ENCODE data around the gene MED26. TPM values are rescaled to one million over a fixed set of nuclear protein-coding genes. Genes with fewer than 3 reads are reported as not detected.
A peak's percentile ranks its signal among the peaks of the same experiment; 100 is the strongest.

Gene MED26
- total RNA-seq, 2 donors from 2014 or later, result 13.5 to 29.9 TPM

DNA sequence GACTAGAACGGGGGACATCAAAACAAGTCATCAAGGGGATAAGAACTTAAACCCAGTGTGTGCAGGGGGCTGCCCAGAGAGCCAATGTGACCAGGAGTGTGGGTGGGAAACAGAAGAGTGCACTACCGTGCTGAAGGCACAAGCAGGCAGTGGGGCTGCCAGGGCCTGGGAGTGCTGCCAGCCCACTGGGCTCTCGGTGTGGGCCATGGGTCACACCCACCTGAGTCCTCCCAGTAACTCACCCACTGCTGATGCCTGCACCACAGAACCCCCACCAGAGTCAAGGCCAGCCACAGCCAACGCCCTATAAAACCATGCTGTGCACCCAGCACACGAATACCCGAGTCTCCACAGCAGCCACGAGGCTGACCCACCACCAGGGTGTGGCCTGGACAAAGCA lies 8.5 kb downstream of the MED26 start:
- H3K4me1 ChIP-seq (replicated peaks), result peaks cover 3% of the 10 kb centered on the region
- TF ChIP-seq POLR2AphosphoS5 (IDR thresholded peaks at IDR 0.05) (no peak), POLR2A (IDR thresholded peaks at IDR 0.05) (no peak)
- TF ChIP-seq, protein P1, sequence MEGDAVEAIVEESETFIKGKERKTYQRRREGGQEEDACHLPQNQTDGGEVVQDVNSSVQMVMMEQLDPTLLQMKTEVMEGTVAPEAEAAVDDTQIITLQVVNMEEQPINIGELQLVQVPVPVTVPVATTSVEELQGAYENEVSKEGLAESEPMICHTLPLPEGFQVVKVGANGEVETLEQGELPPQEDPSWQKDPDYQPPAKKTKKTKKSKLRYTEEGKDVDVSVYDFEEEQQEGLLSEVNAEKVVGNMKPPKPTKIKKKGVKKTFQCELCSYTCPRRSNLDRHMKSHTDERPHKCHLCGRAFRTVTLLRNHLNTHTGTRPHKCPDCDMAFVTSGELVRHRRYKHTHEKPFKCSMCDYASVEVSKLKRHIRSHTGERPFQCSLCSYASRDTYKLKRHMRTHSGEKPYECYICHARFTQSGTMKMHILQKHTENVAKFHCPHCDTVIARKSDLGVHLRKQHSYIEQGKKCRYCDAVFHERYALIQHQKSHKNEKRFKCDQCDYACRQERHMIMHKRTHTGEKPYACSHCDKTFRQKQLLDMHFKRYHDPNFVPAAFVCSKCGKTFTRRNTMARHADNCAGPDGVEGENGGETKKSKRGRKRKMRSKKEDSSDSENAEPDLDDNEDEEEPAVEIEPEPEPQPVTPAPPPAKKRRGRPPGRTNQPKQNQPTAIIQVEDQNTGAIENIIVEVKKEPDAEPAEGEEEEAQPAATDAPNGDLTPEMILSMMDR (IDR thresholded peaks at IDR 0.05), result no peak
- H3K36me3 ChIP-seq, result no peaks in the 10 kb centered on the region
- H3K4me3 ChIP-seq, result no peak overlapping the region
- H3K27me3 ChIP-seq (replicated peaks; ENCODE audit: insufficient read depth), result no peaks in the 10 kb centered on the region
- H3K9me3 ChIP-seq, result no peaks in the 10 kb centered on the region
- 41% methylated on average over 6 of the region's 7 CpGs for WGBS
- no peak for DNase-seq (ENCODE audit: low spot score)
- intact Hi-C loops (cut with DNase I), result no loop called here
- H3K27ac ChIP-seq, result no peak overlapping the region

DNA sequence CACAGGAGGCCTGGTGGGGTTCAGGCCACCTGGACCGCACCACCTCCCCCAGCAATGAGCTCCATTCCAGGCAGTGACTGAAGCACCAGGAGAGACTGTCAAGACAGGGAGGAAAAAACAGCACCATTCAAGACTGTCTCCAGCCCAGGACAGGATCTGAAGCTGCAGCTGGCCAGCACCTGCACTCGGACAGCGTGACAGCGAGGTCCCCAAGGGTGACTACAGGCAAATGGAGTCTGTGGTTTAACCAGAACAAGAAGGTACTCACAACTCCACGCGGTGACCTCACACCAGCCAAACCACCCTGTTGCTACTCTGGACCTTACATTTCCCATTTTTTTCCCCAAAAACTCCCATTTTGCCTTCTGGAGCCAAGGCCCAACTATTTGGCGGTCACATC lies 9.8 kb downstream of the MED26 start:
- Histone ChIP-seq H3K27me3 (replicated peaks; ENCODE audit: insufficient read depth) (no peaks in the 10 kb centered on the region), H3K9me3 (no peaks in the 10 kb centered on the region), H3K27ac (no peak overlapping the region), H3K4me1 (replicated peaks) (peaks cover 7% of the 10 kb centered on the region), H3K4me3 (no peak overlapping the region), H3K36me3 (no peaks in the 10 kb centered on the region)
- intact Hi-C loops (cut with DNase I), result no loop called here
- no peak for DNase-seq (ENCODE audit: low spot score)
- TF ChIP-seq POLR2A (IDR thresholded peaks at IDR 0.05), result no peak
- TF ChIP-seq, protein P1 (IDR thresholded peaks at IDR 0.05), result no peak
- TF ChIP-seq POLR2AphosphoS5 (IDR thresholded peaks at IDR 0.05), result no peak
- WGBS, result 96% methylated on average over 7 of the region's 7 CpGs

DNA sequence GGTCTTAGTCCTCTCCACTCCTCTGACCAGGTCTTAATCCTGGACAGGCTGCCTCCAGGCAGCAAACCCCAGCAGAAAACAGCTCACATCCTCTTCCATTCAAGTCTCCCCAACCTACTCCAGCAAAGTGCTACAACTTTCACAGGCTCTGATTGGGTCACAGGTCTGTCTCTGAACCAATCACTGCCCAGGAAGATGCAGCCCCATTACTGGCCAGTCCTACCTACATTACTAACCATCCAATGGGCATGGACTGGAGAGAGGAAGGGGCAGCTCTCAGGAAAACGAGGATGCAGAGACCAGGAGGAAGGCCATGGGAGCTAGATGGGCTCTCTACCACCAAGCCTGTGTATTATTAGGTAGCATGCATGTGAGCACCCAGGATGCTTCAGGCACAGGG lies 12.2 kb downstream of the MED26 start:
- WGBS, result 44% methylated on average over 1 of the region's 1 CpG
- DNase-seq (ENCODE audit: low spot score), result no peak
- H3K4me1 ChIP-seq (replicated peaks), result peaks cover 18% of the 10 kb centered on the region
- H3K36me3 ChIP-seq, result no peaks in the 10 kb centered on the region
- no peaks in the 10 kb centered on the region for H3K27me3 ChIP-seq (replicated peaks; ENCODE audit: insufficient read depth)
- intact Hi-C loops (cut with DNase I), result no loop called here
- TF ChIP-seq POLR2A (IDR thresholded peaks at IDR 0.05) (no peak), POLR2AphosphoS5 (IDR thresholded peaks at IDR 0.05) (no peak)
- TF ChIP-seq, protein P1 (IDR thresholded peaks at IDR 0.05), result no peak
- H3K4me3 ChIP-seq, result no peak overlapping the region
- H3K9me3 ChIP-seq, result no peaks in the 10 kb centered on the region
- peak overlapping the region in 1 of 2 donors; percentile 32 for H3K27ac ChIP-seq

DNA sequence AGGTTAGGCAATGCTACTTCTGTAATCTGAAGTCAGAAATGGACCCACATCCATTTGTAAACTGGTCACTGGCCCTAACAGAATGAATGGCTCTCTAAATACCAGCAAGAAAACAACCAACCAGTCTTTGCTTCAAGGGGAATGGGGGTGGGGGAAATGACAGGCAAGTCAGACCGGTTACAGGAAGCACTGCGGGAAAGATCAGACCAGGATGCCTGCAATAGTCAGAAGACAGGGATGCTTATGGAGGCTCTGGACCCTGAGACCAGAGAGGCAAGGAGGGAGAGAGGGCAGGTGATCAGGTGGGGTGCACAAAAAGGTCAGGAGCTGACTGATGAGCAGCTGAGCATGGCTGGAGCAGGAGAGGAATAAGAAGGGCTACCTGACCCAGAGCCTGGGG lies 13.1 kb downstream of the MED26 start:
- Histone ChIP-seq H3K27ac (peak overlapping the region; percentile 37 to 53), H3K9me3 (no peaks in the 10 kb centered on the region), H3K27me3 (replicated peaks; ENCODE audit: insufficient read depth) (no peaks in the 10 kb centered on the region), H3K36me3 (no peaks in the 10 kb centered on the region), H3K4me3 (no peak overlapping the region), H3K4me1 (replicated peaks) (peaks cover 15% of the 10 kb centered on the region)
- TF ChIP-seq, protein P1 (IDR thresholded peaks at IDR 0.05), result no peak
- peak; percentile 56 for TF ChIP-seq POLR2AphosphoS5 (IDR thresholded peaks at IDR 0.05)
- intact Hi-C loops (cut with DNase I), result no loop called here
- peak; percentile 37 for DNase-seq (ENCODE audit: low spot score)
- WGBS, result 40% methylated on average over 2 of the region's 2 CpGs

DNA sequence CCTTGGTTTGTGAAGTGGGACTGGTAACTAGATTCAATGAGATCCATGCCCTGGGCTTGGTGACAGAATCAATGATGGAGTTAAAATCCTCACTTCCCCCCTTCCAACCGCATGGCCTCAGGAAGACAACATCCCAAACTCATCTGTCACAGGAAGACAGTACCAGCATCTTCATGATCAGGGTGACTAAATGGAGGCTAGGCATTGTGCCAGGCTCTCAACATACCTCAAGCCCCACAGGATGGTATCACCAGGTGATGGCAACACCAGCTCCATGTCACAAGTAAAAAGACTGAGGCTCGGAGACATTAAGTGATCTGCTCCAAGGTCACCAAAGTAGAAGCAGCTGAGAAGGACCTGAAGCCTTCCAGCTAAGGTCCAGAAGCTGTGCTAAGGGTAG lies 14.2 kb downstream of the MED26 start:
- H3K4me3 ChIP-seq, result no peak overlapping the region
- peaks cover 15% of the 10 kb centered on the region for H3K4me1 ChIP-seq (replicated peaks)
- intact Hi-C loops (cut with DNase I), result no loop called here
- no peaks in the 10 kb centered on the region for H3K27me3 ChIP-seq (replicated peaks; ENCODE audit: insufficient read depth)
- no peak for DNase-seq (ENCODE audit: low spot score)
- TF ChIP-seq POLR2A (IDR thresholded peaks at IDR 0.05) (no peak), POLR2AphosphoS5 (IDR thresholded peaks at IDR 0.05) (no peak)
- TF ChIP-seq, protein P1 (IDR thresholded peaks at IDR 0.05), result no peak
- no peaks in the 10 kb centered on the region for H3K9me3 ChIP-seq
- H3K27ac ChIP-seq, result peak overlapping the region in 1 of 2 donors; percentile 53
- 89% methylated on average over 2 of the region's 2 CpGs for WGBS
- H3K36me3 ChIP-seq, result no peaks in the 10 kb centered on the region
